Activated CD4-positive, alpha-beta T cell treated with anti-CD3 and anti-CD28 coated beads, Interleukin-2, amount 50 U/mL, for 48 hours (primary cell): ENCODE data around the gene TTLL8.

Experiments used
- DNase-seq, 2 experiments: peaks; one replicate each; pipeline ENCODE4 v3.0.0-alpha.2; 2020

Gene TTLL8

DNA sequence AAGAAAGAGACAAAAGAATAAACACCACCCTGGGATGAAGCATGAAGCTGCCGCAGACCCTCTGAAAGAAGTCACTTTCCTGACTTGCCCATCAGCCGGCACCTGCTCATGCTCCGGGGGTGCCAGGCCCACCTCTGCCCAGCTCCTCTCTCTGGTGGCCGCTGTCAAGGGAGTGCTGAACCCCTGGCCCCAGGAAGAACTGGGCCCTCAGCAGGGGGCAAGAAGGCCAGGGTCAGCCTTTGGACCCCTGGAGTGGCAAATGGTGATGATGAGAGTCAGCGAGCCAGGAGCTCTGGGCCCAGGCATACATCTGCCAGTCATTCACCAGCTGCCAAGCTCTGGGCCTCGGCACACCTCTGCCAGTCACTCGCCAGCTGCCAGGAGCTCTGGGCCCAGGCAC, 17.4 kb downstream of the TTLL8 start:
- no peak for DNase-seq

DNA sequence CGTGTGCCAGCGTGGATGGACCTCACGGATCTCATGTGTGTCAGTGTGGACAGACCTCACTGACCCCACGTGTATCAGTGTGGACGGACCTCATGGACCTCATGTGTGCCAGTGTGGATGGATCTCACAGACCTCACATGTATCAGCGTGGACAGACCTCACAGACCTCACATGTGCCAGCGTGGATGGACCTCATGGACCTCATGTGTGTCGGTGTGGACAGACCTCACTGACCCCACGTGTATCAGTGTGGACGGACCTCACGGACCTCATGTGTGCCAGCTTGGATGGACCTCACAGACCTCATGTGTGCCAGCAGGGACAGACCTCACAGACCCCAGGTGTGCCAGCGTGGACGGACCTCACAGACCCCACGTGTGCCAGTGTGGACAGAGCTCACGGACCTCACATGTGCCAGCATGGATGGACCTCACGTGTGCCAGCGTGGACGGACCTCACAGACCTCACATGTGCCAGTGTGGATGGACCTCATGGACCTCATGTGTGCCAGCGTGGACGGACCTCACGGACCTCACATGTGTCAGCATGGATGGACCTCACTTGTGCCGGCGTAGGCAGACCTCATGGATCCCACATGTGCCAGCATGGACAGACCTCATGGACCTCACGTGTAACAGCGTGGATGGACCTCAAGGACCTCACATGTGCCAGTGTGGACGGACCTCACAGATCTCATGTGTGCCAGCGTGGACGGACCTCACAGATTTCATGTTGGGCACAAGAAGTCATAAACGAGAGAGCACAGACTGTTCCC, 18.2 kb downstream of the TTLL8 start:
- no peak for DNase-seq

DNA sequence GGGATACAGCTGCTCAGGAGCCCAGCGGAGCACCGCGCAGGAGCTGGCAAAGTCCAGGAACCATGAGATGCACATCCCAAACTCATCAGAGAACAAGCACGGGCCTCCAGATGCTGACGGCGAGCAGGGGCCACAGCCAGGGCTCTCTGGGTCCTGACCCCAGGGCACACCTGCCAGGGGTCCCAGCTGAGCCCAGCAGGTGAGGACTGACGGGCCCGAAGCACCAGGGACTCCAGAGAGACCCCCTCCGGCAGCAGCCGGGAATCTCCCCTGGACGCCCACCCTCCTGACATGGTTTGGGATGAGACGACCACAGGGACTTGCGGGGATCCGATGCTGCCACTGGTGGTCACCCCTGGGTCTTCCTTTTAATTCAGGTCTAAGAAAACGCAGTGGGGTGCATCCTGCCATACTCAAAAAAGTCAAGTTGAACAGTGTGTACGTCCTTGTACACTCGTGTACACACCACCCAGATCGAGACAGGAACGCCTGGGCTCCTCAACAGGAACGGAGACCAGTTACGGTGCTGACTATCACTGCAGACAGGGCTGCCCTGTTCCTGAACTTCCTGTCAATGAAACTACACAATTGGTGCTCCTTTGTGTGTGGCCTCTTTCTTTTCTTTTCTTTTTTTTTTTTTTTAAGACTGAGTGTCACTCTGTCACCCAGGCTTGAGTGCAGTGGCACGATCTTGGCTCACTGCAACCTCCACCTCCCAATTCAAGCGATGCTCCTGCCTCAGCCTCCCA, 21.9 kb downstream of the TTLL8 start:
- DNase-seq, result no peak

DNA sequence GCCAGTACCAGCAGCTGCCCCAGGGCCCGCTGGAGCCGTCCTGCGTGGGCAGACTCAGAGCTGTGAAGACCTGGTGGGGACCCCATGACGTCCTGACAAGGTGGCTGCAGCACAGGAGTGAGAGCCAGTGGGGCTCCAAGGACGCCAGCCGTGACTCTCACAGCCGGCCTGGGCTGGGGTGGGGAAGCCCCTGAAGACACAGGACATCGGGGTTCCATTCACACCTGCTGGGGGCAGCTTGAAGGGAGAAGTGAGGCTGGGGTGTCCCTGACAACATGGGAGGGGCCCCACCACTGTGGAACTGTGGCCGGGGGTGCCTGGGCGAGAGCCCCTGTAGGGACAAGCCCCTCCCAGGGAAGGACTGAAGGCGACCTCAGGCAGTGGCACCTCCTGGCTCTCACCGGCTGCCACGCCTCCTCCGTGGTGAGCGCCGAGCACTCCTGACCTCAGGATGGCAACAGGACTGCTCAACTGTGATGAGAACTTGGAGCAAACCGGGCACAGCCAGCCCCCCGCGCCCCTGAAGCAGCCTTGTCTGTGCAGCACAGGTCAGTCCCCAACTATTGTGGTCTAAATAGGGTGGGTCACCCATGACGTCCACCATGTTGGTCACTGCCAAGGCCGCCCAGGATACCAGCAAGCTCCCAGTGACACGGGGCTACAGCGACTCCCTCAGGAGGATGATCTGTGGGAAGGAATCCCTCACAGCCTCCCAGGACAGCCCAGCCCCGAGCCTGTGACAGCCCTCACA, 22.8 kb downstream of the TTLL8 start:
- no peak for DNase-seq

DNA sequence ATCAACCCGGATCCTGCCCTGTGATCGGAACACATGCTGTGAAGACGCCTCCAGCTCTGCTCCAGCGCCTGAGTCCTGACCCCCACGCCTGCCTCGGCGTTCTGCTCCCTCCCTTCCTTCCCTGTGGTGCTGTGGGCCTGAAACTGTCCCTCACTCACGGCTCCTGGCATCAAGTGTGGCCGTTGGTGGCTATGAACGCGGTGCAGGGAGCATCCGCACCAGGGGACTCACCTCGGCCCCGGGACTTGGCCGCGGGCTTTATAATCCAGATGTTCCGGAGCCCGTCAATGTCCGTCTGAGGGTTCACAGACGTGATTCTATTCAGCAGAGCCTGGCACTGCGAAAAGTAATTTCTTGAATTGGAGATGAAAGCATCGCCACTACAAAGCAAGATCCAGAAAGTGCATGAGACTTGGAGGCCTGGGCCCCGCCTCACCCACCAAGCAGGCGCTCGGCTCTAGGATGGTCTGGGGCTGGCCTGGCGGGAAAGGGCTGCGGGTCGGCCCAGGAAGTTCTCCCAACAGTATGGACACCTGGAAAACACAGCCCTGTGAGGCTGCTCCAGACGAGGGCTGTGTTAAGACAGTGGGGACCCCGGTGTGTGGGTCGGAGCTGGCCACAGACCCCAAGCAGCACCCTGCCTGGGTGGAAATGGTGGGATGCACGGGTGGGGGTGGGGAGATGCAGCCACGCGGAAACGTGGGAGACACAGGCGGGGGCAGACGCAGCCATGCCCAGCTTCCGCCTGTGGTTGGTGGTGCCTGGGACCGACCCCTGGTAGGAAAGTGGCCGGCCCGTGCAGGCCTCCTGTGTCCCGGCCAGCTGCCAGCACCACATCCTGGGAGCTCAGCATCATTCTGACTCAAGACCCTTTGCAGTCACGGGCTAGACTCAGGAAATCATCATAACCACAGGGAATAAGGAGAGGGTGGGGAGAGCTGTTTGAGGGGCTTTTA, 23.7 kb downstream of the TTLL8 start:
- DNase-seq, result no peak

DNA sequence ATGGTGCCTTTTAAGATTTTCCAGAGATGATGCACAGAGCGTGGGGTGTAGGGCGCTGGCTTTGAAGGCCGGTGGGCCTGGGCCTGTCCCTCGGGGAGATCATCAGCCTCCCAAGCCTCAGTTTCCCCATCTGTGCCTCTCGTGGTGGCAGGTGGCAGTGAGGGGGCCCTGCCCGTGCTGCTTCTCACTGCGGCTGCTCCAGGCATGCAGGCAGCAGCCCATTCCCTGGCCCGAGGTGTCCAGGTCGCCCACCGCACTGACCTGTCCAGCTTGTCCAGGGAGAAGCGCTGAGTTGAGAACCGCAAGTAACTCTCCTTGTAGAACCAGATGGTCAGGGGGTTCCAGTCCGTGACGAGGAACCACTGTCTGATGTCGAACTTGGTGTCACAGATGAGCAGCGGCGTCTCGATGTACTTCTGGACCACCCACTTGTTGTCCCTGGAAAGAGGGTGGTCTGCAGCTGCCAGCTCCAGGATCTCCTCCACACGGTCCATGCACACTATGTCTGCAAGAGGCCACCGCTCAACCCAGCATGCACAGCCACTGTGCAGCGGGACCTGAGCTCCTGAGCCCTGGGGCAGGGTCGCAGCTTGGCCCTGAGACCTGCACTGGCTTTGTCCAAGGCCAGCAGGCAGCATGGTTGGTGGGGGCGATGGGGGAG, 25.0 kb downstream of the TTLL8 start:
- DNase-seq, result no peak

DNA sequence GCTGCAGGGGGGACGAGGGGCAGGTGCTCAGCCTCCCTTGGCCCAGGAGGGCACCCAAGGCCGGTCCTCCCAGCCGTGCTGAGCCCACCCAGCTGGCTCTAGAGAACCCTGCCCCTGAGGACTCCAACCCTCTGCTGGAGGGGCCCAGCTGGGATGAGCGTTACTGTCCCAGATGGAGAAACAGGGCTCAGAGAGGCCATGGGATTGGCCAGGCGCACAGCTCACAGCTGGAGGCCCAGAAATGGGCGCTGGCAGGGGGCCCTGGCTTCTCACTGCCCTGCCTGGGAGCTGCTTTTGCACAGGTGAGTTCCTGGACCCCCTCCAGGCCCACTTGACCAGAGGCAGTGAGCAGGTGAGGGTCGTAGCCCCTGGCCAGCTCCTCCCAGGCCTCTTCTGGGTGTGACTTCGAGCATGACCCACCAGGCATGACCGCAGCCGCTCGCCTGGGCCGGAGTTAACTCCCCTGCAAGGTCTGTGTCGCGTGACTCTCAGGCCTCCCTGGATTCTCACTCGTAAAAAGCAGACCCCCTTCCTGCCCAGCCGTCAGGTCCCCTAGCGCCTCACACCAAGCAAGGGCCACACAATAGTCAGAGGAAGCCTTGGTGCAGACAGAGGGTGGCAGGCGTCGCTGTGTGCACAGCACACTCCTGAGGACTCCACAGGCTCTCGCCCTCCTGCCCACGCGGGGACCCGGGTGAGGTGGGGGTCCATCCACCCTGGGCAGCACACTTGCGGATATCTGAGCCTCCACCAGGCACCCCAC, 25.8 kb downstream of the TTLL8 start:
- DNase-seq, result no peak

DNA sequence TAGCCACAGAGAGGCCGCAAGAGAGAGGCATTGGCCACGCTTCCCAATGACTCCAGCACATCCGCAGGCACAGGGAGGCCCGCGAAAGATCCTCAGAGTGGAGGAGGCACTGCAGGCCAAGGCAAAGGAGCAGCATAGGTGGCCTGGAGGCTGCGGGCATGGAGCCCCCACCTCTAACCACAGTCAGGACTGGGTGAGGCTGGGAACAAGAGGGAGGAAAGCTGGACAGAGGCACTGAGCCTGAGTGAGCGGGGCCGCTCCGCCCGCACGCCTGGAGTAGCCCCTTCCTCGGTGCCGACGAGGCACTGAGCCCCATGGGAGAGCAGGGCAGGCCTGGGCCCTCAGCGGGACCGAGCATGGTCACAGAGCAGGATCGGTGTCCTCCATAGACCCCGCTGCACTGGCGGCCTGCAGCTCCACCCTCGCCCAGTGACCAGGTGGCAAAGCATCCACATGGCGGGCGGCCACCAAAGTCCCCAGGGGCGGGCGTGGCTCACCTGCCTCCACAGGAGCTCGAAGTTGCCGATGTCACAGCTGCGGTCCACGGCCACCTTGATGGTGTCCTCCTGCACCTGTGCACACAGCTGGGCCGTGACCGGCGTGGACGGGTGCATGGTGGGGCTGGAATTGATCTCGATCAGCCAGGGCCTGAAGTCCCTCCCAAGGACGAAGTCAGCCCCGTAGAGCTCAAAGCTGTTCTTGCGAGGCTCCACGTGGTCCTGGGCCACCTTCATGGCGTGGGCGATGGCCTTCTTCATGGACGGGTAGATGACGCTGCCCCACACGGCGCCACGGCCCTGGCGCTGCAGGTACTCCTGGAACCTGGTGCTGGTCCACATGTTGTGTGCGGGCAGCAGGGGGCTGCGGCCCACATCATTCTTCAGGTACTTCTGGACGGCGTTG, 26.7 kb downstream of the TTLL8 start:
- DNase-seq, result no peak

DNA sequence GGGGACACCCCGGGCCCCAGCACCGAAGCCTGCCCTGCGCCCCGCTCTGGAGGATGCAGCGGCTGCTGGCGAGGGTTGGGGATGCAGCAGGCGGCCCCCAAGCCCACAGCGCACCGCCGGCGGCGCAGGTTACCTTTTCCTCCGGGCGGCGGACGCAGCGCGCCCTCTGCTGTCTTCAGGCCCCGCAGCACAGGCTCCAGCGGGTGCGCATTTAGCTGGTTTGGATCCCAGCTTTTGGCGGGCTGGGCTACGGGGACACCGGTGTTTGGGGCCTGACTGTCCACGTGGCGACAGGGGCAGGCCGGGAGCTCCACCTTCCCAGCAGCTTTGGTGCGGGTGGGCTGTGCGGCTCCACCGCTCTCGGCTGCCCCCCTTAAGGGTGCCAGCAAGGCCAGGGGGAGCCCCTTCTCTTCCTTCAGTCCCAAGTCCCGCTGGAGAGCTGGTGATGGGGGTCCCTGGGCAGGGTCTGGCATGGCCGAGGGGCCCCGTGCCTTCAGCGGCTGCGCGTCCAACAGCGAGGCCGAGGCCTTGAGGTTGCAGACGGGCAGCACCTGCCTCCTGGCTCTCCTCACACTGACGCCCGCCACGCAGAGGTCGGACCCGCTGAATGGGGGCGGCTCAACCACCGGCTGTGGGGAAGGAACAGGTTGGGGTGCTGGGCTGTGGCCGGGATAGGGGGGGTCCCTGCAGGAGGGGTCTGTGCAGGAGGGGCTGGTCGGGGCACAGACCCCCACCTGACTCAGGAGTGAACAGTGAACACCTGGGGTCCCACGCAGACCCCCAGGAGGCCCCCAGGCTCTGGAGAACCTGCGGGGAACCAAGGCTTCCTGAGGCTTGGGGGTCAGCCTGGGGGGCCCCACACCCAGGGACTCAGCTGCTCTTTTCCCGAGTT, 27.6 kb downstream of the TTLL8 start:
- DNase-seq, result peak; percentile 84 to 88

DNA sequence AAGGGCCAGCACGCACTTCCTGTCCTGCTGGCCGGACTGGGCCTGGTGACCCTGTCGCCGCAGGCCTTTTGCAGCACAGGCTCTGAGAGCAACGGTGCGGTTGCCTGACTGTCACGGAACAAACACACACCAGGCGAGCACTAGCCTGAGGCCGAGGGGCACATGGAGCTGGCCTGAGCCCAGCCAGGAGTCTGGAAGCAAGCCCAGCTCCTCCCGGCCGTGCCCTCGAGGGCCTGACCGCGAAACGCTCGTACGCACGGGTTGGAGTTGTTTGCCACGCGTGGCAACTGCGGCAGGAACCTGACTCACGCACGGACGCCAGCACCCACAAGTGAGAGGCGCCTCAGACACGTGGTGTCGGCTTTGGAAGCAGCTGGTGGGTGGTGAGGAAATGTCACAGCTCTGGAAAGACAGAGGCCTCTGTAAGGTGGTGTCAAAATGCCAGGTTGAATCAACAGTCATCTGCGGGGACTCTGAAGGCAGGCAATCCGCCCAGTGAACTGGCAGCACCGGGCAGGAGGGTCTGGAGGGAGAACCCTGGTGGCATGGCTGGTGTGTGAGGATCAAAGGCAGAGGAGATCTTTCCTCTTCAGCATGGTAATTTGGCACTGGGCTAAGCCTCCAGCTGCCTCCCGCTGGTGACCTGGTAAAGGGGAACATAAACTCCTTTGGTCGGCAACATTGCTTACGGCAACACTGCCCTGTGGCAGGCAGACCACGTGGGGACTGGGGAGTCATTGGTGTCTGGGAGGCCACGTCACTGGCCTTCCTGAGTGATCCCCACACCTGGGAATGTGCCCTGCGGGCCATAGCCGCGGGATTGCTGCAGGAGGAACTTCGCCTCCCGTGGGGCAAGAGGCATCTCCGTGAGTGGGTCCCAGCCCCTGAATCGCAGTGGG, 30.2 kb downstream of the TTLL8 start:
- DNase-seq, result peak; percentile 56 to 64

DNA sequence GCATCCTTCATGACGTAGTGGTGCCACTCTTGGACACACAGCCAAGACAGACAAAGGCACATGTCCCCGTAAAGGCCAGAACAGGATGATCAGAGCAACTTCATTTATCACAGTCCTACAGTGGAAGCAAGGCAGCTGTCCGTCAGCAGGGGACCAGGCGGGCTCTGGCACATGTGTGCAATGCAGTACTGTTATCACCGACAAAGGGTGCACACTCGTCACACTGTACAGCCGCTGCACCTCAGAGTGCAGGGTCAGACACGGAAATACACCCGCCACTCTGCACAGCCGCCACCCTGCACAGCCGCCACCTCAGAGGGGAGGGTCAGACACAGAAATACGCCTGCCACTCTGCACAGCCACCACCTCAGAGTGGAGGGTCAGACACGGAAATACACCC, 32.1 kb downstream of the TTLL8 start:
- DNase-seq, result no peak

DNA sequence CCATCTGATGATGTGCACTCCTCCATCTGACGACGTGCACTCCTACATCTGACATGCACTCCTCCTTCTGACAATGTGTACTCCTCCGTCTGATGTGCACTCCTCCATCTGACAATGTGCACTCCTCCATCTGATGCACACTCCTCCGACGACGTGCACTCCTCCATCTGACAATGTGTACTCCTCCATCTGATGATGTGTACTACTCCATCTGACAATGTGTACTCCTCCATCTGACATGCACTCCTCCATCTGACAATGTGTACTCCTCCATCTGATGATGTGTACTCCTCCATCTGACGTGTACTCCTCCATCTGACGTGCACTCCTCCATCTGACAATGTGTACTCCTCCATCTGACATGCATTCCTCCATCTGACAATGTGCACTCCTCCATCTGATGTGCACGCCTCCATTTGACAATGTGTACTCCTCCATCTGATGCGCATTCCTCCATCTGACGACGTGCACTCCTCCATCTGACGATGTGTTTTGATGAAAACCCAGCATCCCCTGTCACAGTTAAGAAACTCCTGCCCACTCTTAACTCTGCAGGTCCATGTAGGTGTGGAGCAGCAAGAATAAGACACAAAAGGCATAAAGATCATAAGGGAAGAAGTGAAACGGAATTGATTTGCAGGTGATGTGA, 35.8 kb downstream of the TTLL8 start:
- no peak for DNase-seq

DNA sequence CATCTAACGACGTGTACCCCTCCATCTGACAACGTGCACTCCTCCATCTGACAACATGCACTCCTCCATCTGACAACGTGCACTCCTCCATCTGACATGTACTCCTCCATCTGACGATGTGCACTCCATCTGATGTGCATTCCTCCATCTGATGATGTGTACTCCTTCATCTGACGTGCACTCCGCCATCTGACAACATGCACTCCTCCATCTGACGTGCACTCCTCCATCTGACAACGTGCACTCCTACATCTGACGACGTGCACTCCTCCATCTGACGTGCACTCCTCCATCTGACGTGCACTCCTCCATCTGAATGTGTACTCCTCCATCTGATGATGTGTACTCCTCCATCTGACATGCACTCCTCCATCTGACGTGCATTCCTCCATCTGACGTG, 37.5 kb downstream of the TTLL8 start:
- DNase-seq, result no peak

DNA sequence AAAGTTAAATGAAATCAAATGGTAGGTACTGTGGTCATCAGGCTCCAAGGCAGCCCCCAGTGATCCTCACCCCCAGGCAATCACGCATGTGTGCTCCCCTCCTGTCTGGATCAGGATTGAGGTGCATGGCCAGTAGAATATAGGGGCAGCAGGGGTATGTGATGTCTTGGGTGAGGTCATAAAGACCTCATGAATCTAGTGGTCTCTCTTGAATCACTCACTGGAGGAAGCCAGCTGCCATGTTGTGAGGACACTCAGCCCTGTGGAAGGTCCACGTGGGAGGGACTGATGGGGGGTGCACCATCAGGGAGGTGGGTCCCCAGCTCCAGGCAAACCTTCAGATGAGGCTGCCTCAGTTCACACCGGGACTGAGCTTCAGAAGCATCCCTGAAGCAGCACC, 38.8 kb downstream of the TTLL8 start:
- no peak for DNase-seq

DNA sequence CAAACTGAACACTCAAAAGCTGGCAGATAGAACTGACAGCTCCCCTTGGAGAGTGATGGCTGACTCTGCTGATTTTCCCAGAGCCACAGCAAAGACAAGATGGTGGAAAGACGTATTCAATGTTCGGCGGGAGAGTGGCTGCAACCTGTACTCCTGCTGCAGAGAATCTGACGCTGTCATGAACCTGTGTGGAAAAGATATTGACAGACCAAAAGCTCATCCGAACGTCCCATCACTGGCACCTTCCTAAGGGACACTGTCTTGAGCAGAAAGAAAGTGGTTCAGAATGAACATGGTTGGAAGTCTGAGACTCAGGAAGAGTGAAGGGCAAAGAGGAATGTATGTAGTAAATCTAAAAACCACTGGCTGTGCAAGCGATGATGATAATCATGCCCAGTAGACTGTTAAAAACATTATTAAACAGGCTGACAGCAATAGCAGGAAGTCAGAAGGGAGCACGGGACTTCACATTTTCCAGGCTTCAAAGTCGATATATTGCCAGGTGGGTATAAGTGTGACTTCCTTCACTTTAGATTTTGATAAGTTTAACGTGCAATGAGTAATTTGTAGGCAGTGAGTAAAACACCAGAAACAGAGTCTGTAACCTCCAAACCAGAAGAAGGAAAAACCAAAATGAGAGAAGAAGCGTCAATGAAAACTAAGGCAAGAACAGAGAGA, 39.4 kb downstream of the TTLL8 start:
- peak; percentile 39 to 50 for DNase-seq

DNA sequence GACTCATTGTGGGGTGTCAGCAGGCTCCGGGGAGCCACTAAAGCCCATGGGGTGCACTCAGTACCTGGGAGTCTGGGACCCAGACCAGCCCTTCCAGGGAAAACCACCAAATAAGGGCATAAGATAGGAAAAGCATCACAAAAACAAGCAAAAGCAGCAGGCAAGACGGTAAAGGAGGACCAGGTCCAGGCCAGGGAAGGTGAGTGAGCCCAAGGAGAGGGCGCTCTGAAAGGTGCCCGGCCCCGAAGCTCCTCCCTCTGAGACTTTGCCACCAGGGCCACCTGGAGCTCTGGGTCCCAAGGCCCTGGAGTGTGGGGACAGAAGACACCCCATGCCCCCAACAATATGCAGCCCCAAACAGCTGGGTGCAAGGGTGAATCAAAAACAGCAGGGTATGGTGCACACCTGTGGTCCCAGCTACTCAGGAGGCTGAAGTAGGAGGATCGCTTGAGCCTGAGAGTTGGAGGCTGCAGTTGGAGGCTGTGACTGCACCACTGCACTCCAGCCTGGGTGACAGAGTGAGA, 40.3 kb downstream of the TTLL8 start:
- no peak for DNase-seq
